Mesodermal cell (in vitro differentiated cells): Measurements from ENCODE around the gene TNNI3K.

Source experiments
- H3K27ac ChIP-seq: 2 replicates; pipeline ENCODE4 v1.7.0; 2013; ENCODE audit warnings: mild to moderate bottlenecking, low read depth, low read length, moderate library complexity; ENCODE audit not compliant: severe bottlenecking
- H3K36me3 ChIP-seq: 2 replicates; pipeline ENCODE4 v1.7.1; 2013; ENCODE audit warnings: mild to moderate bottlenecking, low read length, moderate library complexity; ENCODE audit not compliant: control insufficient read depth, insufficient read depth
- H3K4me1 ChIP-seq: one replicate; pipeline ENCODE4 v1.7.1; 2013; ENCODE audit warnings: mild to moderate bottlenecking, low read length; ENCODE audit not compliant: insufficient read depth, control insufficient read depth, poor library complexity, severe bottlenecking
- H3K4me3 ChIP-seq: 2 replicates; pipeline ENCODE4 v1.7.0; 2013; ENCODE audit warnings: low read length, control low read depth, mild to moderate bottlenecking; ENCODE audit not compliant: insufficient read depth, poor library complexity, severe bottlenecking; ENCODE audit errors: extremely low read depth
- H3K9me3 ChIP-seq: 2 replicates; pipeline ENCODE4 v1.7.1; 2013; ENCODE audit warnings: mild to moderate bottlenecking, low read length, moderate library complexity; ENCODE audit not compliant: control insufficient read depth
- WGBS, 2 experiments: methylation state at CpG; one replicate each; pipeline ENCODE4 v1.1.5; 2013; ENCODE audit warnings: missing lambda C conversion rate in 2 of 2; ENCODE audit not compliant: insufficient coverage in 2 of 2; 5-methylcytosine and 5-hydroxymethylcytosine counted together

TNNI3K gene

GRCh38 chr1:74587888-74588287 lies 352.7 kb downstream of the TNNI3K start:
- WGBS, 2 experiments = 90 to 100% methylated on average over 2 of the region's 2 CpGs
- Histone ChIP-seq H3K27ac (no peak overlapping the region), H3K4me1 (peaks cover 3% of the 10 kb centered on the region), H3K36me3 (no peaks in the 10 kb centered on the region), H3K9me3 (no peaks in the 10 kb centered on the region), H3K4me3 (no peak overlapping the region)

- Histone ChIP-seq H3K4me3 (no peak overlapping the region), H3K36me3 (no peaks in the 10 kb centered on the region), H3K9me3 (no peaks in the 10 kb centered on the region), H3K4me1 (no peaks in the 10 kb centered on the region), H3K27ac (no peak overlapping the region)
- 69 to 84% methylated on average over 2 of the region's 5 CpGs for WGBS, 2 experiments
Observed at GRCh38 chr1:74590288-74590687, 355.1 kb downstream of the TNNI3K start.

GRCh38 chr1:74591949-74592348 lies 356.8 kb downstream of the TNNI3K start:
- 83% methylated on average over 2 of the region's 2 CpGs; no CpG with 5 or more reads in 1 of the 2 experiments for WGBS, 2 experiments

GRCh38 chr1:74592580-74593355 lies 357.6 kb downstream of the TNNI3K start:
- Histone ChIP-seq H3K9me3 (no peaks in the 10 kb centered on the region), H3K27ac (no peak overlapping the region), H3K36me3 (no peaks in the 10 kb centered on the region), H3K4me3 (no peak overlapping the region), H3K4me1 (no peaks in the 10 kb centered on the region)
- WGBS, 2 experiments = 79 to 84% methylated on average over 2 of the region's 5 CpGs

More at GRCh38 chr1:74591949-74592348, 356.8 kb downstream of the TNNI3K start:
- H3K4me1 ChIP-seq = no peaks in the 10 kb centered on the region
- no peak overlapping the region for H3K4me3 ChIP-seq
- H3K9me3 ChIP-seq = no peaks in the 10 kb centered on the region
- no peak overlapping the region for H3K27ac ChIP-seq
- H3K36me3 ChIP-seq = no peaks in the 10 kb centered on the region
